Endothelial cell of umbilical vein (primary cell): ENCODE results near the gene SLAIN2. TPM values are rescaled to one million over a fixed set of nuclear protein-coding genes. Genes with fewer than 3 reads are reported as not detected.
"Not testable (repeated sequence)": the region's sequence is repeated elsewhere in the genome, so short reads cannot be mapped to it uniquely, and the experiment has no call there.

Experiments
- BruUV-seq: library from RNA; stranded (reverse); fragments of 400-500 nt; replicated peaks from 2 replicates; lab custom pipeline; 2021; lab: Mats Ljungman, UMichigan
- CTCF ChIA-PET: fragments of 300-600, 350-600 bp; sonication (Branson Sonifier 250); formaldehyde crosslinking; loops from one replicate; lab custom pipeline; 2021; ENCODE audit warnings: antibody characterized with exemption, inconsistent platforms; lab: Charles Lee
- POLR2A ChIA-PET: fragments of 300-600, 350-600 bp; sonication (Branson Sonifier 250); formaldehyde crosslinking; loops from one replicate; lab custom pipeline; 2021; ENCODE audit warnings: antibody characterized with exemption, inconsistent platforms; lab: Charles Lee
- DNase-seq: peaks from one replicate; pipeline ENCODE4 v3.0.0-alpha.2; 2011; ENCODE audit warnings: low read depth, low spot score
- FAIRE-seq: peaks from 2 replicates; lab custom pipeline; 2011; peaks lifted over from hg19 to GRCh38; lab: Jason Lieb, UNC
- H2AFZ ChIP-seq: 2 replicates; pipeline ENCODE4 v1.6.0; 2012; ENCODE audit warnings: low read depth, low read length, control low read depth, inconsistent platforms
- H3K27ac ChIP-seq: 2 replicates; pipeline ENCODE4 v1.5.1; 2011; ENCODE audit warnings: low read depth, mild to moderate bottlenecking, control low read depth, low read length, moderate library complexity; ENCODE audit not compliant: insufficient read depth
- H3K27me3 ChIP-seq, 2 experiments: 2 replicates each; pipeline versions ENCODE4 v1.6.0 to v1.6.1; 2011; ENCODE audit warnings: low read length in 2 of 2, mixed read lengths in 1 of 2; ENCODE audit not compliant: control insufficient read depth in 2 of 2, insufficient read depth in 2 of 2
- H3K36me3 ChIP-seq, 2 experiments: 2 replicates in 1 of 2; 3 replicates in 1 of 2; pipeline ENCODE4 v1.5.1; 2011; ENCODE audit warnings: low read length in 2 of 2, mild to moderate bottlenecking in 1 of 2, moderate library complexity in 1 of 2; ENCODE audit not compliant: control insufficient read depth in 2 of 2, insufficient read depth in 2 of 2; ENCODE audit errors: extremely low read depth in 1 of 2
- H3K4me1 ChIP-seq: 3 replicates; pipeline ENCODE4 v1.5.1; 2011; ENCODE audit warnings: mild to moderate bottlenecking, low read length; ENCODE audit not compliant: control insufficient read depth, insufficient read depth; ENCODE audit errors: extremely low read depth
- H3K4me2 ChIP-seq: 2 replicates; pipeline ENCODE4 v1.6.1; 2011; ENCODE audit warnings: low read length, control low read depth, mixed read lengths; ENCODE audit not compliant: insufficient read depth
- H3K4me3 ChIP-seq, 3 experiments: fragments of 200-600 bp in 1 of 3; sonication (generic), shearing (Covaris generic) in 1 of 3; replicated peaks in 1 of 3; 2 replicates each; pipeline ENCODE4 v1.5.1; 2011 to 2016; ENCODE audit warnings: control low read depth in 3 of 3, low read length in 3 of 3, mild to moderate bottlenecking in 2 of 3, inconsistent platforms in 1 of 3, low read depth in 1 of 3, moderate library complexity in 1 of 3; ENCODE audit not compliant: insufficient read depth in 1 of 3
- H3K79me2 ChIP-seq: 2 replicates; pipeline ENCODE4 v1.6.0; 2012; ENCODE audit warnings: low read length, inconsistent platforms; ENCODE audit not compliant: control insufficient read depth, insufficient read depth
- H3K9ac ChIP-seq: replicated peaks from 2 replicates; pipeline ENCODE3; 2011; ENCODE audit warnings: low read length, control low read depth; ENCODE audit not compliant: insufficient read depth; ENCODE audit errors: extremely low read depth
- H3K9me1 ChIP-seq: replicated peaks from 3 replicates; pipeline ENCODE4 v1.6.0; 2011; ENCODE audit warnings: mild to moderate bottlenecking, low read length; ENCODE audit not compliant: control insufficient read depth, insufficient read depth; ENCODE audit errors: extremely low read depth
- H3K9me3 ChIP-seq: replicated peaks from 2 replicates; pipeline ENCODE4 v1.5.1; 2012; ENCODE audit warnings: low read length, inconsistent platforms; ENCODE audit not compliant: control insufficient read depth, insufficient read depth
- H4K20me1 ChIP-seq: replicated peaks from 2 replicates; pipeline ENCODE3; 2011; ENCODE audit warnings: mild to moderate bottlenecking, low read length; ENCODE audit not compliant: control insufficient read depth, insufficient read depth; ENCODE audit errors: extremely low read depth
- CTCF ChIP-seq, 2 donors: IDR thresholded peaks; 1 replicate in 1 of 2; 2 replicates in 1 of 2; pipeline ENCODE4 v1.5.1; 2011; ENCODE audit warnings: low read length in 2 of 2, mild to moderate bottlenecking in 2 of 2, moderate library complexity in 2 of 2, control low read depth in 1 of 2, inconsistent platforms in 1 of 2, low read depth in 1 of 2; ENCODE audit not compliant: insufficient read depth in 1 of 2; ENCODE audit errors: extremely low read depth in 1 of 2
- EZH2 ChIP-seq: IDR thresholded peaks from 2 replicates; pipeline ENCODE4 v1.6.1; 2012; ENCODE audit warnings: borderline replicate concordance, low read depth, mild to moderate bottlenecking, moderate library complexity, low read length, inconsistent platforms; ENCODE audit not compliant: severe bottlenecking
- FOS ChIP-seq: IDR thresholded peaks from 2 replicates; pipeline ENCODE4 v1.6.1; 2011; ENCODE audit warnings: mild to moderate bottlenecking, low read length, moderate library complexity, borderline replicate concordance; ENCODE audit not compliant: insufficient read depth
- GATA2 ChIP-seq: IDR thresholded peaks from 2 replicates; pipeline ENCODE4 v1.7.0; 2011; ENCODE audit warnings: low read depth, mild to moderate bottlenecking, moderate library complexity, mixed read lengths, low read length; ENCODE audit not compliant: insufficient read length, insufficient read depth
- JUN ChIP-seq: IDR thresholded peaks from 2 replicates; pipeline ENCODE4 v1.6.1; 2011; ENCODE audit warnings: borderline replicate concordance, low read depth; ENCODE audit not compliant: insufficient read length, insufficient read depth
- MAX ChIP-seq: IDR thresholded peaks from 2 replicates; pipeline ENCODE4 v1.6.1; 2011; ENCODE audit not compliant: insufficient read depth, insufficient read length
- MYC ChIP-seq: IDR thresholded peaks from one replicate; pipeline ENCODE4 v1.6.1; 2011; ENCODE audit warnings: mild to moderate bottlenecking, low read depth, low read length
- POLR2A ChIP-seq: IDR thresholded peaks from 2 replicates; pipeline ENCODE4 v1.6.1; 2012; ENCODE audit warnings: low read depth, mild to moderate bottlenecking, control low read depth, low read length
- POLR2AphosphoS5 ChIP-seq: IDR thresholded peaks from 2 replicates; pipeline ENCODE4 v1.6.1; 2012; ENCODE audit warnings: low read depth, mild to moderate bottlenecking, control low read depth, low read length, moderate library complexity; ENCODE audit not compliant: insufficient read depth
- dilution Hi-C: fragments of 300-500 bp; cut with MboI; formaldehyde crosslinking; loops from one replicate; pipeline ENCODE4 v1.15.0; 2019; ENCODE audit warnings: low sequenced_read_pairs; ENCODE audit not compliant: extremely low pct_ligation_motif_present
- intact Hi-C: fragments of 100-400 bp; cut with micrococcal nuclease; formaldehyde crosslinking; loops from one replicate; pipeline ENCODE4 v1.10.0; 2022
- polyA plus RNA-seq, 4 experiments: library from polyadenylated mRNA; depleted of rRNA in 3 of 4; stranded (reverse) in 3 of 4; unstranded in 1 of 4; fragments of >200 nt; gene quantifications; 2 replicates each; pipeline versions ENCODE4 v1.2.1 to v1.2.3, GENCODE V29; 2011 to 2012; ENCODE audit warnings: missing spikeins in 1 of 4
- total RNA-seq: library from RNA; stranded (reverse); gene quantifications from 2 replicates; pipeline ENCODE4 v1.2.3, GENCODE V29; 2021

The SLAIN2 gene
- total and polyA plus RNA-seq, 2 donors (not counting 3 experiments of a cell fraction or from before 2014, with no cell fraction given), result 27.4 to 49.5 TPM

GRCh38 chr4:48450740-48451139, 109.4 kb downstream of the SLAIN2 start:
- H3K27me3 ChIP-seq, result peaks cover 0 to under 1% of the 10 kb centered on the region in 2 experiments
- H3K36me3 ChIP-seq, result no peaks in the 10 kb centered on the region
- no peak overlapping the region for H3K9ac ChIP-seq
- no peaks in the 10 kb centered on the region for H3K4me1 ChIP-seq
- H3K9me1 ChIP-seq, result no peaks in the 10 kb centered on the region
- ChIA-PET POLR2A (no interaction called here), CTCF (interaction anchor here (0.5 kb wide), 1 partner anchor 76 kb away, joined by 3 read pairs; no protein-coding TSS in a partner anchor)
- FAIRE-seq (peak; percentile 42), DNase-seq (no peak)
- H3K4me2 ChIP-seq, result no peak overlapping the region
- dilution Hi-C loops, result no loop called here
- no peak overlapping the region for H2AFZ ChIP-seq
- no peak overlapping the region for H3K27ac ChIP-seq
- no peaks in the 10 kb centered on the region for H3K79me2 ChIP-seq
- H3K4me3 ChIP-seq, result no peak overlapping the region
- no peaks in the 10 kb centered on the region for H4K20me1 ChIP-seq
- no peaks in the 10 kb centered on the region for H3K9me3 ChIP-seq
- TF ChIP-seq MYC, result no peak
- no peak for TF ChIP-seq FOS
- no peak for TF ChIP-seq GATA2
- no peak for TF ChIP-seq POLR2AphosphoS5
- TF ChIP-seq CTCF (IDR thresholded peaks at IDR 0.05; ENCODE audit: extremely low read depth in 1 of 2, insufficient read depth in 1 of 2, low read depth in 1 of 2, low read length in 2 of 2), result no peak
- no peak for TF ChIP-seq EZH2
- no peak for TF ChIP-seq POLR2A
- TF ChIP-seq MAX, result no peak
- TF ChIP-seq JUN, result no peak
- no TSS peak for BruUV-seq
- intact Hi-C loops, result no loop called here

GRCh38 chr4:48451656-48452055, 110.3 kb downstream of the SLAIN2 start:
- H3K4me3 ChIP-seq, H4K20me1 ChIP-seq, H3K4me2 ChIP-seq, H2AFZ ChIP-seq, H3K9me1 ChIP-seq, DNase-seq, H3K27me3 ChIP-seq, H3K36me3 ChIP-seq, H3K9me3 ChIP-seq, H3K27ac ChIP-seq, FAIRE-seq, BruUV-seq, POLR2A ChIA-PET, dilution Hi-C loops, intact Hi-C loops, H3K9ac ChIP-seq, H3K79me2 ChIP-seq, CTCF ChIA-PET, H3K4me1 ChIP-seq: not testable (repeated sequence)
